ENCODE data around the gene ADGRF1.

The ADGRF1 gene

DNA sequence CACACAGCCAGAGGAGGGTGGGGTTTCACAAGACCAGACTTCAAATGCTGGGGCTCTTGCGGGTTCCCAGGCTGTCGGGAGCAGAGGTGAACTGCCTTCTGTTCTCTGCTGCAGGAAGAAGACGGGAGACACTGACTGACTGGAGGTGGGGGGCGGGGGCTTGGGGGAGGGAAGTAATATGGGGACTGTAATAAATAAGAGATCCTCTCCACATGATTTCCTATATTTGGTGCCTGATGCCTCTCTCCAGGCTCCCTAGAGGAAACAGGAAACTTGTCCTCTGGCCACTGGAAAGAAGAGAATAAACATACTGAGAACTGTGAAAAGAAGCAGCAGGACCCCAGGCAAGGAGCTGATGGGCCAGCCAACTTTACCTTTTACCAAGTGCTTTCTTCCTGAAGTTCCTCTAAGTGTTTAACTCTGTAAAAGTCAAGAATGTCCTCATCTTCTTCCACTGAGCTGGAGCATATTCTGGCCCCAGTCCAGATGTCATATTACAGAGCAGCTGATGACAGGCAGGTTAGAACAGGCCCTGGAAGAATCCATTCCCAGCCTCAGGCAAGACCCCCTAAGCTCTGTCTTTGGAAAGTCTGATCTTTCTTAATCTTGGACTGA, 87.2 kb downstream of the ADGRF1 start:
- Histone ChIP-seq H3K4me1 (ENCODE audit: control insufficient read depth, insufficient read depth, low read depth, low read length) (peaks cover 3% of the 10 kb centered on the region), H3K14ac (ENCODE audit: low read length in 2 of 2) (no peak overlapping the region), H3K79me1 (replicated peaks; ENCODE audit: low read length, poor library complexity, severe bottlenecking) (no peaks in the 10 kb centered on the region), H2BK5ac (ENCODE audit: low read depth, low read length, poor library complexity, severe bottlenecking) (no peak overlapping the region), H3K23ac (ENCODE audit: low read length in 2 of 2) (no peak overlapping the region), H3K18ac (ENCODE audit: low read depth in 1 of 2, low read length in 2 of 2) (no peak overlapping the region), H3K27me3 (ENCODE audit: control insufficient read depth in 1 of 2, insufficient read depth in 1 of 2, low read length in 2 of 2) (peaks cover 0 to 24% of the 10 kb centered on the region in 2 experiments), H2AFZ (ENCODE audit: low read depth, low read length) (no peak overlapping the region), H3K4me2 (ENCODE audit: low read length, poor library complexity, severe bottlenecking) (no peak overlapping the region), H4K8ac (ENCODE audit: low read length) (no peak overlapping the region), H3K9me3 (ENCODE audit: control insufficient read depth, low read length) (no peaks in the 10 kb centered on the region), H3K4ac (ENCODE audit: low read depth in 1 of 2, low read length in 2 of 2) (no peak overlapping the region), H2BK15ac (ENCODE audit: low read depth, poor library complexity, severe bottlenecking) (no peak overlapping the region), H3K27ac (ENCODE audit: low read length, poor library complexity, severe bottlenecking) (no peak overlapping the region), H4K91ac (ENCODE audit: low read length) (no peak overlapping the region), H2BK12ac (ENCODE audit: low read length in 2 of 2) (no peak overlapping the region), H2BK120ac (ENCODE audit: low read depth, low read length) (no peak overlapping the region), H2AK5ac (ENCODE audit: low read length, severe bottlenecking) (no peak overlapping the region), H3K36me3 (ENCODE audit: control insufficient read depth in 1 of 2, insufficient read depth in 2 of 2, low read depth in 1 of 2, low read length in 2 of 2) (no peaks in the 10 kb centered on the region), H3K9ac (ENCODE audit: low read length) (no peak overlapping the region), H3K4me3 (ENCODE audit: insufficient read depth in 1 of 2, low read depth in 1 of 2, low read length in 2 of 2) (no peak overlapping the region)
- DNase-seq = no peak
- 83% methylated on average over 1 of the region's 4 CpGs for WGBS

DNA sequence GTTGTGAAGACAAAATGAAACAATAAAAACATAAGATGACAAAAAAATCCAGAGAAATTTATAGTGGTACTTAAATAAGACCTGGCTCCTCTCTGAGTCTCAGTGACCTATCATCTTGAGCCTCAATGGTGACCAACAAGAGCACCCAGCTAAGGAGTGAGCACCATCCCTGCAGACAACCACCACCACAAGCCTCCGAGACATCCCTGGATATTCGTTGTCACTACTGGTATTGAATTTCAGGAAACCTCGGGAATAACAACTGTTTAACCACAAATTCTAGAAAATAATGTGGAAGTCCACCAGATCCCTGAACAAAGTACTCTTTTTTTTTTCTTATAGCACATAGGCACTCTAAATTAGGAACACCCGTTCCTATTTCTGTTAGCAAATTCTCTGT, 88.2 kb downstream of the ADGRF1 start:
- Histone ChIP-seq H4K91ac (ENCODE audit: low read length) (no peak overlapping the region), H2BK5ac (ENCODE audit: low read depth, low read length, poor library complexity, severe bottlenecking) (no peak overlapping the region), H3K18ac (ENCODE audit: low read depth in 1 of 2, low read length in 2 of 2) (no peak overlapping the region), H3K36me3 (ENCODE audit: control insufficient read depth in 1 of 2, insufficient read depth in 2 of 2, low read depth in 1 of 2, low read length in 2 of 2) (no peaks in the 10 kb centered on the region), H3K79me1 (replicated peaks; ENCODE audit: low read length, poor library complexity, severe bottlenecking) (no peaks in the 10 kb centered on the region), H3K27me3 (ENCODE audit: control insufficient read depth in 1 of 2, insufficient read depth in 1 of 2, low read length in 2 of 2) (peaks cover 0 to 24% of the 10 kb centered on the region in 2 experiments), H3K4me2 (ENCODE audit: low read length, poor library complexity, severe bottlenecking) (no peak overlapping the region), H3K4me3 (ENCODE audit: insufficient read depth in 1 of 2, low read depth in 1 of 2, low read length in 2 of 2) (no peak overlapping the region), H3K4me1 (ENCODE audit: control insufficient read depth, insufficient read depth, low read depth, low read length) (peaks cover 5% of the 10 kb centered on the region), H3K23ac (ENCODE audit: low read length in 2 of 2) (no peak overlapping the region), H2BK12ac (ENCODE audit: low read length in 2 of 2) (no peak overlapping the region), H2AFZ (ENCODE audit: low read depth, low read length) (no peak overlapping the region), H3K9ac (ENCODE audit: low read length) (no peak overlapping the region), H2BK120ac (ENCODE audit: low read depth, low read length) (no peak overlapping the region), H4K8ac (ENCODE audit: low read length) (no peak overlapping the region), H2AK5ac (ENCODE audit: low read length, severe bottlenecking) (no peak overlapping the region), H3K14ac (ENCODE audit: low read length in 2 of 2) (no peak overlapping the region), H3K4ac (ENCODE audit: low read depth in 1 of 2, low read length in 2 of 2) (no peak overlapping the region), H3K27ac (ENCODE audit: low read length, poor library complexity, severe bottlenecking) (no peak overlapping the region), H3K9me3 (ENCODE audit: control insufficient read depth, low read length) (no peaks in the 10 kb centered on the region), H2BK15ac (ENCODE audit: low read depth, poor library complexity, severe bottlenecking) (no peak overlapping the region)
- no peak for DNase-seq
- 71% methylated on average over 3 of the region's 4 CpGs for WGBS

GRCh38 chr6:46949632-46950280, 92.4 kb downstream of the ADGRF1 start:
- no peak overlapping the region for H2BK5ac ChIP-seq (ENCODE audit: low read depth, low read length, poor library complexity, severe bottlenecking)
- no peak overlapping the region for H3K27ac ChIP-seq (ENCODE audit: low read length, poor library complexity, severe bottlenecking)

DNA sequence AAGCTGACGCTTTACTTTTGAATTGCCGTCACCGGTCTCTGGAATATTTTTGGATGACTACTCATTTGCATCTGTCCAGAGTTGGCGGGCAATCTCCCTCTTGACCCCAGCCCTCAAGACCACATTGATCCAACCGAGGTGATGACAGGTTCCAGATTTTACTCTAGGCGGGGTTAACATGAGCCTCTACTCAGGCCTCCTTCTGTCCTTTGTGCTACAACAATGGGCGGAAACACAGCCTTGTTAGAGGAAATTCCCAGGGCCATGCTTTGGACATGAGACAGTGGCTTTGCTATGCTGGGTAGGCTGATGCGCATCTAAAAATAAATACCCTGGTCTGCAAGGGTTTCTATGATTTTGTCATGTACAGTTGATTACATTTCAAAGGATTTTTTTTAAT, 93.4 kb downstream of the ADGRF1 start:
- Histone ChIP-seq H3K27ac (ENCODE audit: low read length, poor library complexity, severe bottlenecking) (no peak overlapping the region), H2BK15ac (ENCODE audit: low read depth, poor library complexity, severe bottlenecking) (no peak overlapping the region), H4K8ac (ENCODE audit: low read length) (no peak overlapping the region), H3K18ac (ENCODE audit: low read depth in 1 of 2, low read length in 2 of 2) (no peak overlapping the region), H2BK12ac (ENCODE audit: low read length in 2 of 2) (no peak overlapping the region), H3K9me3 (ENCODE audit: control insufficient read depth, low read length) (no peaks in the 10 kb centered on the region), H3K27me3 (ENCODE audit: control insufficient read depth in 1 of 2, insufficient read depth in 1 of 2, low read length in 2 of 2) (peaks cover 0 to 24% of the 10 kb centered on the region in 2 experiments), H4K91ac (ENCODE audit: low read length) (no peak overlapping the region), H3K4ac (ENCODE audit: low read depth in 1 of 2, low read length in 2 of 2) (no peak overlapping the region), H3K9ac (ENCODE audit: low read length) (no peak overlapping the region), H3K4me2 (ENCODE audit: low read length, poor library complexity, severe bottlenecking) (no peak overlapping the region), H2BK5ac (ENCODE audit: low read depth, low read length, poor library complexity, severe bottlenecking) (peak overlapping the region; percentile 39), H3K23ac (ENCODE audit: low read length in 2 of 2) (no peak overlapping the region), H3K4me1 (ENCODE audit: control insufficient read depth, insufficient read depth, low read depth, low read length) (peaks cover 6% of the 10 kb centered on the region), H2AFZ (ENCODE audit: low read depth, low read length) (no peak overlapping the region), H2AK5ac (ENCODE audit: low read length, severe bottlenecking) (no peak overlapping the region), H3K4me3 (ENCODE audit: insufficient read depth in 1 of 2, low read depth in 1 of 2, low read length in 2 of 2) (no peak overlapping the region), H3K79me1 (replicated peaks; ENCODE audit: low read length, poor library complexity, severe bottlenecking) (no peaks in the 10 kb centered on the region), H3K14ac (ENCODE audit: low read length in 2 of 2) (no peak overlapping the region), H3K36me3 (ENCODE audit: control insufficient read depth in 1 of 2, insufficient read depth in 2 of 2, low read depth in 1 of 2, low read length in 2 of 2) (no peaks in the 10 kb centered on the region), H2BK120ac (ENCODE audit: low read depth, low read length) (no peak overlapping the region)
- no peak for DNase-seq
- WGBS = 60% methylated on average over 8 of the region's 8 CpGs

More at GRCh38 chr6:46949632-46950280, 92.4 kb downstream of the ADGRF1 start:
- Histone ChIP-seq H3K9me3 (ENCODE audit: control insufficient read depth, low read length) (no peaks in the 10 kb centered on the region), H3K4me3 (ENCODE audit: insufficient read depth in 1 of 2, low read depth in 1 of 2, low read length in 2 of 2) (no peak overlapping the region), H2BK15ac (ENCODE audit: low read depth, poor library complexity, severe bottlenecking) (no peak overlapping the region), H3K14ac (ENCODE audit: low read length in 2 of 2) (no peak overlapping the region), H3K23ac (ENCODE audit: low read length in 2 of 2) (no peak overlapping the region), H3K4me2 (ENCODE audit: low read length, poor library complexity, severe bottlenecking) (no peak overlapping the region), H3K18ac (ENCODE audit: low read depth in 1 of 2, low read length in 2 of 2) (no peak overlapping the region), H2AK5ac (ENCODE audit: low read length, severe bottlenecking) (no peak overlapping the region), H2BK12ac (ENCODE audit: low read length in 2 of 2) (no peak overlapping the region), H3K4me1 (ENCODE audit: control insufficient read depth, insufficient read depth, low read depth, low read length) (peaks cover 6% of the 10 kb centered on the region), H3K79me1 (replicated peaks; ENCODE audit: low read length, poor library complexity, severe bottlenecking) (no peaks in the 10 kb centered on the region), H3K27me3 (ENCODE audit: control insufficient read depth in 1 of 2, insufficient read depth in 1 of 2, low read length in 2 of 2) (peaks cover 0 to 24% of the 10 kb centered on the region in 2 experiments), H3K4ac (ENCODE audit: low read depth in 1 of 2, low read length in 2 of 2) (no peak overlapping the region), H3K36me3 (ENCODE audit: control insufficient read depth in 1 of 2, insufficient read depth in 2 of 2, low read depth in 1 of 2, low read length in 2 of 2) (no peaks in the 10 kb centered on the region), H3K9ac (ENCODE audit: low read length) (no peak overlapping the region), H2AFZ (ENCODE audit: low read depth, low read length) (no peak overlapping the region), H4K91ac (ENCODE audit: low read length) (no peak overlapping the region), H4K8ac (ENCODE audit: low read length) (no peak overlapping the region), H2BK120ac (ENCODE audit: low read depth, low read length) (no peak overlapping the region)
- WGBS = 97% methylated on average over 6 of the region's 8 CpGs
- no peak for DNase-seq
